ENCODE measurements around the gene HILPDA. TPM values are rescaled to one million over a fixed set of nuclear protein-coding genes. Genes with fewer than 3 reads are reported as not detected.

Gene HILPDA
- total and polyA plus RNA-seq, 10 of the 15 experiments (the other 5 are each of a cell fraction or from before 2014, with no cell fraction given) = 12.0 to 232 (median 26.4) TPM

DNA sequence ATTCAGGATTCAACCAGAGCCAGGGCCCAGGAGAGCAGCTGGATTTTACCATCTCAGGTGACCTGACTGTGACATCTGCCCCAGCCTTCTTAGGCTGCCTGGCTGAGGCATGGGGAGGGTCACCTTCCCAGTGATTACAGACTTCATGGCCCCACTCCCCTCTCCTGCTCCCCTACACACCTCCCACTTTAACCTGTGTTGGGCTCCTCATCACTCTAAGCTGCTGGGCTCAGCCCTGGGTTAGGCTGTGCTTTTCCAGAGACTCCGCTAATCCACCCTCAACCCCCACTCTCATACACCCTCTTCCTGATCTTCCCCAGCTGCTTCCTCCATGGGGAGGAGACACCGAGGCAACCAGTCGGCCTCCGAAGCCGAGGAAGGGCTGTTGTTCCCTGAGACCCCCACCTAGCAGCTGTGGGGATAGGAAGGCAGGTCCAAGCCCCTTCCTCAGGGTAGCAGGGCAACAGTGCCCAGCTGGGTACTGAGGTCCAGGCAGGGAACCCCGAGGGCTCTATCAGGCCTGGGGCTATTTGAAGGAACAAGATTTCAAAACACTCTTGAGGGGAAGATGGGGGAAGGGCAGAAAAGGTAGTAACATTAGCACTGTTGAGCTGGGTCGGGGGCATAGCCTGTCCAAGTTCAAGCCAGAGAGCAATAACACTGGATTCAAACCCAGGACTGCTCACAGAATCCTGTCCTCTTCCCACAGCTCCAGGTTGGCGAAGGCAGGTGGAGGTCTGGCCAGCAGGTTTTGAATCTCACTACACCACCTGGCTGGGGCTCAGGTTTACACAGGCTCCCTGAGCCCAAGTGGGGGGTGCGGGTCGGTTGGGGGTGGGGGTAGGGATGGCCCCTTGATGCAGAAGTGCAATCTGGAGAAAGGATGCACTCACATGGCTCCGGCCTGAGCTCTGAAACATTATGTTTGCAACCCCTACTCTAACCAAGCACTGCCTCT is 47.6 kb upstream of the HILPDA start:
- ChIA-PET CTCF (interaction anchor here (0.7 to 23.9 kb wide), 6 partner anchors 9 to 476 kb away, joined by 3 to 458 read pairs (median 3); no protein-coding TSS in a partner anchor), RAD21 (ENCODE audit: unreplicated experiment) (interaction anchor here (1.0 to 4.9 kb wide), 5 partner anchors 8 to 478 kb away, joined by 3 to 23 read pairs (median 3); no protein-coding TSS in a partner anchor), POLR2A (interaction anchor here (1.6 to 1.7 kb wide), 2 partner anchors 46 to 47 kb away, joined by 5 to 7 read pairs; partner anchors contain the start of gene HILPDA), SMC1A (ENCODE audit: uncharacterized antibody, unreplicated experiment) (interaction anchor here (1.1 to 2.4 kb wide), 2 partner anchors 18 to 27 kb away, joined by 3 to 12 read pairs; no protein-coding TSS in a partner anchor)
- no TSS peak for BruUV-seq (replicated peaks)
- FAIRE-seq = no peak
- no peaks in the 10 kb centered on the region for H3K9me3 ChIP-seq (replicated peaks; ENCODE audit: control insufficient read depth, insufficient read depth, low read length)
- no peak for ATAC-seq
- DNase-seq (ENCODE audit: low read depth, low spot score) = no peak
- H3K36me3 ChIP-seq (ENCODE audit: control insufficient read depth in 2 of 2, insufficient read depth in 2 of 2, low read length in 1 of 2) = no peaks in the 10 kb centered on the region
- H3K9ac ChIP-seq (ENCODE audit: control insufficient read depth, insufficient read depth, low read length) = no peak overlapping the region
- H2AFZ ChIP-seq (ENCODE audit: control insufficient read depth, low read depth, low read length) = no peak overlapping the region
- H3K4me3 ChIP-seq = no peak overlapping the region
- H3K4me1 ChIP-seq (ENCODE audit: control insufficient read depth, insufficient read depth, low read length) = peaks cover 14% of the 10 kb centered on the region
- no peak overlapping the region for H3K4me2 ChIP-seq (ENCODE audit: control insufficient read depth, insufficient read depth)
- WGBS (ENCODE audit: insufficient coverage, insufficient replicate concordance, low lambda C conversion rate, missing lambda C conversion rate) = 51% methylated on average over 11 of the region's 11 CpGs
- in situ Hi-C loops (cut with MboI) (no loop called here), intact Hi-C loops (cut with micrococcal nuclease; ENCODE audit: unreplicated experiment) (no loop called here)
- peaks cover 12% of the 10 kb centered on the region for H3K79me2 ChIP-seq (ENCODE audit: control insufficient read depth, insufficient read depth, low read length)
- H3K27me3 ChIP-seq (replicated peaks in 1 of 2; ENCODE audit: control insufficient read depth in 2 of 2, insufficient read depth in 2 of 2, low read length in 1 of 2) = no peaks in the 10 kb centered on the region; a peak in 1 of 4 replicates
- no peak for TF ChIP-seq IRF4 (IDR thresholded peaks at IDR 0.05; ENCODE audit: low read depth, low read length)
- no peak for TF ChIP-seq ZNF384 (IDR thresholded peaks at IDR 0.05; ENCODE audit: borderline replicate concordance, low read depth, low read length)
- no peak for TF ChIP-seq JUND (IDR thresholded peaks at IDR 0.05; ENCODE audit: low read depth, low read length)
- TF ChIP-seq, protein P1, sequence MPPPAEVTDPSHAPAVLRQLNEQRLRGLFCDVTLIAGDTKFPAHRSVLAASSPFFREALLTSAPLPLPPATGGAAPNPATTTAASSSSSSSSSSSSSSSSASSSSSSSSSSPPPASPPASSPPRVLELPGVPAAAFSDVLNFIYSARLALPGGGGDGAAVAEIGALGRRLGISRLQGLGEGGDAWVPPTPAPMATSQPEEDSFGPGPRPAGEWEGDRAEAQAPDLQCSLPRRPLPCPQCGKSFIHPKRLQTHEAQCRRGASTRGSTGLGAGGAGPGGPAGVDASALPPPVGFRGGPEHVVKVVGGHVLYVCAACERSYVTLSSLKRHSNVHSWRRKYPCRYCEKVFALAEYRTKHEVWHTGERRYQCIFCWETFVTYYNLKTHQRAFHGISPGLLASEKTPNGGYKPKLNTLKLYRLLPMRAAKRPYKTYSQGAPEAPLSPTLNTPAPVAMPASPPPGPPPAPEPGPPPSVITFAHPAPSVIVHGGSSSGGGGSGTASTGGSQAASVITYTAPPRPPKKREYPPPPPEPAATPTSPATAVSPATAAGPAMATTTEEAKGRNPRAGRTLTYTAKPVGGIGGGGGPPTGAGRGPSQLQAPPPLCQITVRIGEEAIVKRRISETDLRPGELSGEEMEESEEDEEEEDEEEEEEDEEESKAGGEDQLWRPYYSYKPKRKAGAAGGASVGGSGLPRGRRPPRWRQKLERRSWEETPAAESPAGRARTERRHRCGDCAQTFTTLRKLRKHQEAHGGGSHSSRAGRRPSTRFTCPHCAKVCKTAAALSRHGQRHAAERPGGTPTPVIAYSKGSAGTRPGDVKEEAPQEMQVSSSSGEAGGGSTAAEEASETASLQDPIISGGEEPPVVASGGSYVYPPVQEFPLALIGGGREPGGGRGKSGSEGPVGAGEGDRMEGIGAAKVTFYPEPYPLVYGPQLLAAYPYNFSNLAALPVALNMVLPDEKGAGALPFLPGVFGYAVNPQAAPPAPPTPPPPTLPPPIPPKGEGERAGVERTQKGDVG (CRISPR knock-in tag; IDR thresholded peaks at IDR 0.05) = no peak
- TF ChIP-seq SMAD5 (IDR thresholded peaks at IDR 0.05; ENCODE audit: low read depth) = no peak
- TF ChIP-seq, protein P2, sequence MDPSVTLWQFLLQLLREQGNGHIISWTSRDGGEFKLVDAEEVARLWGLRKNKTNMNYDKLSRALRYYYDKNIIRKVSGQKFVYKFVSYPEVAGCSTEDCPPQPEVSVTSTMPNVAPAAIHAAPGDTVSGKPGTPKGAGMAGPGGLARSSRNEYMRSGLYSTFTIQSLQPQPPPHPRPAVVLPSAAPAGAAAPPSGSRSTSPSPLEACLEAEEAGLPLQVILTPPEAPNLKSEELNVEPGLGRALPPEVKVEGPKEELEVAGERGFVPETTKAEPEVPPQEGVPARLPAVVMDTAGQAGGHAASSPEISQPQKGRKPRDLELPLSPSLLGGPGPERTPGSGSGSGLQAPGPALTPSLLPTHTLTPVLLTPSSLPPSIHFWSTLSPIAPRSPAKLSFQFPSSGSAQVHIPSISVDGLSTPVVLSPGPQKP (IDR thresholded peaks at IDR 0.05; ENCODE audit: low read depth, low read length) = no peak
- no peak for TF ChIP-seq RFX5 (IDR thresholded peaks at IDR 0.05; ENCODE audit: low read depth, low read length)
- TF ChIP-seq MXI1 (IDR thresholded peaks at IDR 0.05; ENCODE audit: low read depth, low read length) = no peak
- no peaks in the 10 kb centered on the region for H4K20me1 ChIP-seq (ENCODE audit: control insufficient read depth, insufficient read depth)
- H3K27ac ChIP-seq (ENCODE audit: control insufficient read depth, insufficient read depth) = no peak overlapping the region

Measured in GM12878 (cell line).